ENCODE measurements around the gene RBPJL. TPM values are rescaled to one million over a fixed set of nuclear protein-coding genes. Genes with fewer than 3 reads are reported as not detected.

RBPJL gene
- total RNA-seq, 1 experiment from 2014 or later, result not detected

GRCh38 chr20:45311589-45312211, 5.1 kb downstream of the RBPJL start:
- no TSS peak for BruUV-seq (replicated peaks)
- H3K4me3 ChIP-seq, result no peak overlapping the region

GRCh38 chr20:45312241-45312640, 5.6 kb downstream of the RBPJL start:
- intact Hi-C loops (cut with micrococcal nuclease; ENCODE audit: unreplicated experiment), result loop anchor here (5.0 kb wide), 1 partner anchor 270 kb away; no protein-coding TSS in a partner anchor
- TF ChIP-seq EZH2 (IDR thresholded peaks at IDR 0.05; ENCODE audit: low read depth) (no peak), CTCF (conservative IDR thresholded peaks at IDR 0.05) (no peak)
- Histone ChIP-seq H3K27me3 (ENCODE audit: insufficient read depth, low read depth) (no peaks in the 10 kb centered on the region), H2AFZ (no peak overlapping the region), H3K4me1 (replicated peaks; ENCODE audit: insufficient read depth) (no peaks in the 10 kb centered on the region), H3F3A (ENCODE audit: insufficient read depth, low read depth) (no peaks in the 10 kb centered on the region), H3K27ac (no peak overlapping the region), H3K9me3 (ENCODE audit: insufficient read depth, low read depth) (no peaks in the 10 kb centered on the region), H3K36me3 (ENCODE audit: low read depth) (no peaks in the 10 kb centered on the region), H3K4me2 (no peak overlapping the region), H3K79me2 (ENCODE audit: low read depth) (no peaks in the 10 kb centered on the region), H3K4me3 (no peak overlapping the region), H3K9me2 (ENCODE audit: insufficient read depth) (no peaks in the 10 kb centered on the region), H4K20me1 (ENCODE audit: insufficient read depth) (no peaks in the 10 kb centered on the region)
- ChIA-PET POLR2A (ENCODE audit: unreplicated experiment) (interaction anchor here (0.5 to 0.7 kb wide), 2 partner anchors 18 to 125 kb away, joined by 3 to 27 read pairs; no protein-coding TSS in a partner anchor), CTCF (interaction anchor here (0.7 to 1.1 kb wide), 7 partner anchors 18 to 307 kb away, joined by 3 to 7 read pairs (median 4); no protein-coding TSS in a partner anchor)
- DNase-seq, result no peak
- BruUV-seq (replicated peaks), result no TSS peak

More at GRCh38 chr20:45311589-45312211, 5.1 kb downstream of the RBPJL start:
- no peak overlapping the region for H3K27ac ChIP-seq
- H3K9me3 ChIP-seq (ENCODE audit: insufficient read depth, low read depth), result no peaks in the 10 kb centered on the region
- peak in 1 of 2 experiments; percentile 56 for DNase-seq
- no peaks in the 10 kb centered on the region for H4K20me1 ChIP-seq (ENCODE audit: insufficient read depth)
- no peak overlapping the region for H2AFZ ChIP-seq
- CTCF ChIA-PET, result interaction anchor here (0.8 to 1.1 kb wide), 5 partner anchors 18 to 300 kb away, joined by 3 to 7 read pairs (median 4); no protein-coding TSS in a partner anchor
- H3K9me2 ChIP-seq (ENCODE audit: insufficient read depth), result no peaks in the 10 kb centered on the region
- intact Hi-C loops (cut with micrococcal nuclease; ENCODE audit: unreplicated experiment), result loop anchor here (1.0 to 5.0 kb wide), 2 partner anchors 269 to 300 kb away; no protein-coding TSS in a partner anchor
- POLR2A ChIA-PET (ENCODE audit: unreplicated experiment), result interaction anchor here (0.5 kb wide), 1 partner anchor 125 kb away, joined by 3 read pairs; no protein-coding TSS in a partner anchor
- H3K79me2 ChIP-seq (ENCODE audit: low read depth), result no peaks in the 10 kb centered on the region
- no peaks in the 10 kb centered on the region for H3K27me3 ChIP-seq (ENCODE audit: insufficient read depth, low read depth)
- no peaks in the 10 kb centered on the region for H3F3A ChIP-seq (ENCODE audit: insufficient read depth, low read depth)
- H3K36me3 ChIP-seq (ENCODE audit: low read depth), result no peaks in the 10 kb centered on the region
- TF ChIP-seq EZH2 (IDR thresholded peaks at IDR 0.05; ENCODE audit: low read depth), result no peak
- peak; percentile 75 for TF ChIP-seq CTCF (conservative IDR thresholded peaks at IDR 0.05)
- peak overlapping the region; percentile 49 for H3K4me2 ChIP-seq
- no peaks in the 10 kb centered on the region for H3K4me1 ChIP-seq (replicated peaks; ENCODE audit: insufficient read depth)

- ChIA-PET POLR2A (ENCODE audit: unreplicated experiment) (no interaction called here), CTCF (interaction anchor here (0.5 to 0.7 kb wide), 3 partner anchors 11 to 307 kb away, joined by 3 to 5 read pairs (median 3); no protein-coding TSS in a partner anchor)
- BruUV-seq (replicated peaks), result no TSS peak
- H3K9me3 ChIP-seq (ENCODE audit: insufficient read depth, low read depth), result no peaks in the 10 kb centered on the region
- H3K36me3 ChIP-seq (ENCODE audit: low read depth), result no peaks in the 10 kb centered on the region
- H2AFZ ChIP-seq, result no peak overlapping the region
- no peak overlapping the region for H3K27ac ChIP-seq
- H3F3A ChIP-seq (ENCODE audit: insufficient read depth, low read depth), result no peaks in the 10 kb centered on the region
- no peaks in the 10 kb centered on the region for H3K9me2 ChIP-seq (ENCODE audit: insufficient read depth)
- intact Hi-C loops (cut with micrococcal nuclease; ENCODE audit: unreplicated experiment), result loop anchor here (5.0 kb wide), 1 partner anchor 271 kb away; no protein-coding TSS in a partner anchor
- H3K27me3 ChIP-seq (ENCODE audit: insufficient read depth, low read depth), result no peaks in the 10 kb centered on the region
- H3K79me2 ChIP-seq (ENCODE audit: low read depth), result no peaks in the 10 kb centered on the region
- H4K20me1 ChIP-seq (ENCODE audit: insufficient read depth), result no peaks in the 10 kb centered on the region
- no peak for DNase-seq
- TF ChIP-seq CTCF (conservative IDR thresholded peaks at IDR 0.05), result no peak
- TF ChIP-seq EZH2 (IDR thresholded peaks at IDR 0.05; ENCODE audit: low read depth), result no peak
- H3K4me2 ChIP-seq, result no peak overlapping the region
- no peak overlapping the region for H3K4me3 ChIP-seq
- no peaks in the 10 kb centered on the region for H3K4me1 ChIP-seq (replicated peaks; ENCODE audit: insufficient read depth)
These were observed 6.5 kb downstream of the RBPJL start for GRCh38 chr20:45313065-45313695.
